ENCODE results near the gene THRA. TPM values are rescaled to one million over a fixed set of nuclear protein-coding genes. Genes with fewer than 3 reads are reported as not detected.

The THRA gene
- total and polyA plus RNA-seq, 5 donors from 2014 or later: 10.7 to 29.4 (median 15.2) TPM

DNA sequence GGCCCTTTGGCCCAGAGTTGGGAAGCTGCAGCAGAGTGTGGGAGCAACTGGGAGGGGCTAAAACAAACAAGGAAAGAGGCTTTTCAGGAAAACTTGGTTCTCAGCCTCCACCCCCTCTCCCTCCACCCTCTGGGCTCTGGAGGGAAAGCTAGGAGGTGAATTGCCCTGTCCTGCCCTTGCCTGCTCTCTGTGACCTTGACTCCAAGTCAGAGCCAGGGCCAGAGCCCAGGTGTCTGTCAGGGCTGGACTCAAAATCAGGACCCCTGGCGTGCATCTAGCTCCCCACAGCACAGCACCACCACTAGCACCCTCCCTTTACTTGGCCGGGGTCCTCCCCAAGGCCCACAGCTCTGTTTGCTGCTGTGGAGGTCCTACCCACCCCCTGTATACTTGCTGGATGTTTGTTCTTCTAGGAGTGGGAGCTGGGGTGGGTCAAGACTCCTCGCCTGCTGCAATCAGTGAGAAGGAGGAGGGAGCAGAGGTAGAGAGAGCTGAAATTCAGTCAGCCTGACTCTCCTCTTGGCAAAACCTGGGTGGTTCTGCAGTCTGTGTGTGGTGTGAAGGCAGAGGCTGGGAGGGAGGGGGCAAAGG, 40.4 kb downstream of the THRA start:
- H3K9me3 Mint-ChIP-seq: no peaks in the 10 kb centered on the region
- no peaks in the 10 kb centered on the region for H3K27me3 ChIP-seq (ENCODE audit: control insufficient read depth, insufficient read depth, low read length)
- peaks cover 10 to 94% (median 70%) of the 10 kb centered on the region in 4 donors for H3K4me1 Mint-ChIP-seq
- H3K27ac ChIP-seq (ENCODE audit: insufficient read depth, low read length, poor library complexity, severe bottlenecking): peak overlapping the region; percentile 55
- ATAC-seq (ENCODE audit: low read depth in 2 of 2) (no peak), DNase-seq (no peak)
- no peaks in the 10 kb centered on the region for H3K9me3 ChIP-seq (ENCODE audit: control insufficient read depth in 2 of 2, low read length in 2 of 2)
- H3K4me1 ChIP-seq (ENCODE audit: control insufficient read depth, insufficient read depth, low read length, poor library complexity, severe bottlenecking): peaks cover 93% of the 10 kb centered on the region
- H3K36me3 ChIP-seq (ENCODE audit: control insufficient read depth, insufficient read depth, low read length): no peaks in the 10 kb centered on the region
- H3K4me3 Mint-ChIP-seq: peak overlapping the region; percentile 58 to 89 (median 70)
- peak overlapping the region; percentile 96 to 99 (median 99) for H3K27ac Mint-ChIP-seq
- peak overlapping the region; percentile 43 for H3K4me3 ChIP-seq (ENCODE audit: low read depth, low read length)
- no peaks in the 10 kb centered on the region for H3K36me3 Mint-ChIP-seq
- peaks cover 2% of the 10 kb centered on the region for H3K27me3 Mint-ChIP-seq

DNA sequence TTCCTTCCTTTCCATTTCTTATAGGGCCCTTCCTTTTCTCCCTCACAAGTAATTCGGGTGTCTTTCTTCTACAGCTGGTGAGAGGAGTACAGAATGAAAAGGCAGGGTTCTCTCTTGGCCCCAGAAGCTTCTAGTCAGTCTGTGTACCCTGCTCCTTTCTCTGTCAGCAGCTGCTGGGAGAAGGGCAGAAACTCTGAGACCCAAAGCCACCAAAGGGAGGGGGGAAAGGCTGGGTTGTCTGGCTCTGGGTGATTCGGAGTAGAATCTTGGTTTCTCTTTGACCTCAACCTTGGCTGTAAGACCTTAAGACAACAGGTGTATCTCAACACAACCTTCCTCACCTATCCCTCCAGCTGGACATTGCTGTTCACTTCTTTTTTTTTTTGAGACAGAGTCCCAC, 40.9 kb downstream of the THRA start:
- DNase-seq (peak in 1 of 3 donors; percentile 27), ATAC-seq (ENCODE audit: low read depth in 2 of 2) (no peak)
- peak overlapping the region; percentile 58 to 89 (median 70) for H3K4me3 Mint-ChIP-seq
- no peaks in the 10 kb centered on the region for H3K36me3 Mint-ChIP-seq
- H3K27ac Mint-ChIP-seq: peak overlapping the region; percentile 96 to 99 (median 99)
- H3K27me3 ChIP-seq (ENCODE audit: control insufficient read depth, insufficient read depth, low read length): no peaks in the 10 kb centered on the region
- no peaks in the 10 kb centered on the region for H3K9me3 ChIP-seq (ENCODE audit: control insufficient read depth in 2 of 2, low read length in 2 of 2)
- H3K4me3 ChIP-seq (ENCODE audit: low read depth, low read length): peak overlapping the region; percentile 43
- peaks cover 93% of the 10 kb centered on the region for H3K4me1 ChIP-seq (ENCODE audit: control insufficient read depth, insufficient read depth, low read length, poor library complexity, severe bottlenecking)
- H3K4me1 Mint-ChIP-seq: peaks cover 10 to 94% (median 69%) of the 10 kb centered on the region in 4 donors
- no peaks in the 10 kb centered on the region for H3K36me3 ChIP-seq (ENCODE audit: control insufficient read depth, insufficient read depth, low read length)
- H3K27me3 Mint-ChIP-seq: peaks cover 6% of the 10 kb centered on the region
- H3K27ac ChIP-seq (ENCODE audit: insufficient read depth, low read length, poor library complexity, severe bottlenecking): peak overlapping the region; percentile 55
- H3K9me3 Mint-ChIP-seq: no peaks in the 10 kb centered on the region

DNA sequence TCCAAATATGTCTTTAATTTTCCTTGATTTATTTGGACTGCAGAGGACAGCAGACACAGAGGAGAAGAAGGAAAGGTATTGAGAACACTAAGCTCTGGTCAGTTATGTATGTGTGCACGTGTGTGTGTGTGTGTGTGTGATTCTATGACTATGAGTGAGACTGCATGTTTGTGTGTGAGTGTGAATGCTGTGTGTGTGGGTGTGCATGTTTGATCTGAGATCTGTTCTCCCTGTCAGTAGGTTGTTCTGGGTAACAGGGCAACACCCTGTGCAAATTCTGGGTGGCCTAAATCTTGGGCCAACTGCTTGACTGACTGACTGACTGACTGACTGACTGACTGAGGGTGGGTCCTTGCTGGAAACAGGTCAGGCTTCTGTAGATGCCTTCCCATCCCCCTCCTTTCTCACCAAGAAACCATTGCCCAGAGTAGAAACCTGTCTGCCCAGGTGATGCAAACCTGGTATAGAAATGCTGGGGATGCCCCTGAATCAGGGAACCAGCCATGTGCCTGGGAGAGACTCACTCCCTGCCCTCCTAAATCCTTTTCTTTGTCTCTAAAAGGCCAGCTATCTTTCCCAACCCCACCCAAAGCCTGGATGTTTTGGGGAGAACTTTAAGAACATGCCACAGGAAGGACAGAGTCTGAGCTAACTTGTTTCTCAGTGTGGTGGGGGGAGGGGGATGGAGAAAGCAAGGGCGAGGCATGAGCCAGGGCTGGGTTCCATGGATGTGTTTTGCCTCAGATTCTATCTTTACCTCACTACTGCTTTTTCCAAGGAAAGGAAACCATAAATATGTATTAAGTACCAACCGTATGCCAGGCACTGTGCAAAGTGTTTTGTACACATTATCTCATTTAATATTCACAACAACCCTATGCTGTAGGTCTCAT, 42.1 kb downstream of the THRA start:
- no peaks in the 10 kb centered on the region for H3K36me3 Mint-ChIP-seq
- Histone ChIP-seq H3K4me3 (ENCODE audit: low read depth, low read length) (peak overlapping the region; percentile 27), H3K27ac (ENCODE audit: insufficient read depth, low read length, poor library complexity, severe bottlenecking) (peak overlapping the region; percentile 55), H3K9me3 (ENCODE audit: control insufficient read depth in 2 of 2, low read length in 2 of 2) (no peaks in the 10 kb centered on the region), H3K36me3 (ENCODE audit: control insufficient read depth, insufficient read depth, low read length) (no peaks in the 10 kb centered on the region), H3K4me1 (ENCODE audit: control insufficient read depth, insufficient read depth, low read length, poor library complexity, severe bottlenecking) (peaks cover 94% of the 10 kb centered on the region), H3K27me3 (ENCODE audit: control insufficient read depth, insufficient read depth, low read length) (no peaks in the 10 kb centered on the region)
- H3K27ac Mint-ChIP-seq: peak overlapping the region; percentile 96 to 99 (median 99)
- peak in 1 of 3 donors; percentile 45 for DNase-seq
- H3K4me1 Mint-ChIP-seq: peaks cover 13 to 94% (median 72%) of the 10 kb centered on the region in 4 donors
- peaks cover 6% of the 10 kb centered on the region for H3K27me3 Mint-ChIP-seq
- H3K4me3 Mint-ChIP-seq: peak overlapping the region; percentile 32 to 89 (median 66)
- no peak for ATAC-seq (ENCODE audit: low read depth in 2 of 2)
- H3K9me3 Mint-ChIP-seq: no peaks in the 10 kb centered on the region

DNA sequence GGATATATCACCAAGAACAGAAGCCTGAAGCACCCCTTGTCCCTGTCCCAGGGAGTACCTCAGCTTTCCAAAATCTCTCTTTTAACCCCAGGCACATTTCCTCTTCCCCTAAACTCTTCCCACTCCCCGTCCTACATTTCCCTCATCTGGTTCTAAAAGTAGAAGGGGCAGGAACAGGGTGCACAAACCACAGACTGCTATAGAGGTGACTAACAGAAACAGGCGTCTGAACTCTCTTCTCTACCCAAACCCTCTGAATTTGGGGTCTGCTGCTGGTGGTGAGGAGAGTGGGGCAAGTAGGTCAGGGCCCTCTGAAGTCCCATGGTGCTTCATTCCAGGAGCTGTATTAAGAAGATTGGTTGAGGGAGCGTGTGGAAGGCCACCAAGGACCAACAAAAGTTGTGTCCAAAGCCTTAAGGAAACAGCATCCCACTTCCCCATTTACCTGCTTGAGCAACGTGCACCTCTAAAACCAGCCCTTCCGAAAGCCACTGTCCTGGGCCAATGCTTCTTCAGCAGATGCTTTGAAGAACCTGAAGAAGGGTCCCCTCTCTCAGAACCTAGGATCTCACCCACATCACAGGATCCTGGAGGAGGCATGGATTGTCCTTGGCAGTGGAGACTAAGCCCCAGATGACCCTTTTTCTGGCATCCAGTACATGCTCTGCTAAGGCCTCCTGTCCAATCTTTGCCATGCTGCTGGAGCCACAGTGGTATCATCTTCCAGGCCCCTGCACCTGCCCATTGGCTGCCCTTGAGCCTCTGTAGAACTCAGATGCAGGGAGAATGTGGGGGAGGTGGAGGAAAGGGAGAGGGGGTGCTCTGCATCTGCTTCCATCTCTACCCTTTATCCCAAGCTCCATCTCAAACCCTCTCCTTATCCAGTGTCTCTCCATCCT, 43.3 kb downstream of the THRA start:
- Mint-ChIP-seq H3K9me3 (no peaks in the 10 kb centered on the region), H3K36me3 (no peaks in the 10 kb centered on the region), H3K4me1 (peaks cover 18 to 96% (median 75%) of the 10 kb centered on the region in 4 donors), H3K27me3 (peaks cover 6% of the 10 kb centered on the region), H3K27ac (peak overlapping the region; percentile 96 to 99 (median 99)), H3K4me3 (peak overlapping the region; percentile 63 to 89 (median 70))
- Histone ChIP-seq H3K4me1 (ENCODE audit: control insufficient read depth, insufficient read depth, low read length, poor library complexity, severe bottlenecking) (peaks cover 94% of the 10 kb centered on the region), H3K27ac (ENCODE audit: insufficient read depth, low read length, poor library complexity, severe bottlenecking) (peak overlapping the region; percentile 96), H3K36me3 (ENCODE audit: control insufficient read depth, insufficient read depth, low read length) (no peaks in the 10 kb centered on the region), H3K27me3 (ENCODE audit: control insufficient read depth, insufficient read depth, low read length) (no peaks in the 10 kb centered on the region), H3K4me3 (ENCODE audit: low read depth, low read length) (peak overlapping the region; percentile 37), H3K9me3 (ENCODE audit: control insufficient read depth in 2 of 2, low read length in 2 of 2) (no peaks in the 10 kb centered on the region)
- DNase-seq: no peak
- no peak for ATAC-seq (ENCODE audit: low read depth in 2 of 2)

DNA sequence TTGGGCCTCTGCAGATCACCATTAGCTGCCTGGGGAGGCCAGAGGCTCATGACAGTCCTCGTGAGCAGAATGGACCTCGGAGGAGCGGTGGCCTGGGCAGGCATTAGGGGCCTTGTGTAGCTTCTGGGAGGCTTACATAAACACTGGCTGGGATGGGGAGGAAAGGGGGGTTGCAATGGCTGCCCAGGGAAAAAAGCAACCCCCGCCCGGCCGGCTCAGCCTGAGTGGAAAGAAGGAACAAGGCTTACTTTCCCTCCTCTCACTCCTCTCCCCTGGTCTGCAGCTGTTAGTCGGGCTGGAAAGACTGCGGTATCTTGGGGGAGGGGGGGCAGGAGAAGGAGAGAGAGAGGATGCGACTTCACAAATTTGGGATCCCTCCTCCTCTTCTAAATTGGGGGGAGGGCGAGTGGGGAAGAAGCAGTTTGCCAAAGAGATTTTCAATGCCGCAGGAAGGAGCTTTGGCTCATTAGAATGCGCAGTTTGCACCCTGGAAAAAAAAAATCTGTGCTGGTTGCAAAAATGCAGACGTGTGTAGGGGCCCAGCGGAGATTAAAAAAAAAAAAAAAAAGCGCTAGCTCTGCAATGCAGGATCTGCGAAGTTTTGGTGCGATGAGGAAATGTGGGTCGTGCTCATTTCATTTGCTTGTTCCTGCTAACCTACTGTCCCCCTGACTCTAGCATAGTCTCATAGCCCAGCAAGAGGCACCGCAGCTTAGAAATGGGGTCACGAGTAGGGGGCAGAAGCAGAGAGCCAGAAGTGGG, 44.2 kb downstream of the THRA start:
- Mint-ChIP-seq H3K9me3 (no peaks in the 10 kb centered on the region), H3K27me3 (peaks cover 6% of the 10 kb centered on the region), H3K4me3 (peak overlapping the region; percentile 66 to 89 (median 78)), H3K36me3 (no peaks in the 10 kb centered on the region), H3K4me1 (peaks cover 22 to 96% (median 78%) of the 10 kb centered on the region in 4 donors), H3K27ac (peak overlapping the region; percentile 99)
- Histone ChIP-seq H3K36me3 (ENCODE audit: control insufficient read depth, insufficient read depth, low read length) (no peaks in the 10 kb centered on the region), H3K4me3 (ENCODE audit: low read depth, low read length) (peak overlapping the region; percentile 44), H3K27ac (ENCODE audit: insufficient read depth, low read length, poor library complexity, severe bottlenecking) (peak overlapping the region; percentile 96), H3K4me1 (ENCODE audit: control insufficient read depth, insufficient read depth, low read length, poor library complexity, severe bottlenecking) (peaks cover 95% of the 10 kb centered on the region), H3K27me3 (ENCODE audit: control insufficient read depth, insufficient read depth, low read length) (no peaks in the 10 kb centered on the region), H3K9me3 (ENCODE audit: control insufficient read depth in 2 of 2, low read length in 2 of 2) (no peaks in the 10 kb centered on the region)
- ATAC-seq (ENCODE audit: low read depth in 2 of 2) (no peak), DNase-seq (peak in 2 of 3 donors; percentile 44 to 49)

DNA sequence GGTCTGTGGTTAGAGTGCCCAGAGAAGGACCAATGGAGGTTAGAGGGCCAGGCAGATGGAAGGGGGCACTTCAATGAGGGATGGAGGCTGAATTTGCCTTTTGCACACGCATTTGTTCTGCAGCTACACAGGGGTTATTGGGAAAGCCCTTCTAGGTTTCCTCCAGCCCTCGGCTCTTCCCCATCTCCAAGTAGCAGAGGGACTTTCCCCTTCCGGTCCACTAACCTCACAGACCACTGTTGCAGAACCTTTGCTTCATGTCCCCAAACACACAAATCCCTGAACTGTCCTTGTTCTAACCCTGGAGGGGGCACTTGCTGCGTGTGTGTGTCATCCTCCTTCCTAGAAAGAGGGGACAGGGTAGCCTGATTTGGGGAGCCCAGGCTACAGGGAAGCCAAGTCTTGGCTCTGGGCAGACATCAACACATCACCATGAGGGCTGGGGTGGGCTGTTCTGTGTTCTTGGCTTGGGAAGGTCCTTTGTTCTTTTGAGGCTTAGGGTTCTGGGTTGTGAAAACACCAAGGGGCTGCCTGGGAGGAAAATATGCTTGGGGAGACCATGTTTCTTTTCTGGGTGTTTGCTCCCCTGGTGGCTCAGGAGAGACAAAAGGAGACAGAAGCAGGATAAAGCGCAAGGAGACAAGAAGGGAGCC, 44.9 kb downstream of the THRA start:
- H3K27me3 Mint-ChIP-seq: peaks cover 6% of the 10 kb centered on the region
- H3K9me3 Mint-ChIP-seq: no peaks in the 10 kb centered on the region
- Histone ChIP-seq H3K9me3 (ENCODE audit: control insufficient read depth in 2 of 2, low read length in 2 of 2) (no peaks in the 10 kb centered on the region), H3K27me3 (ENCODE audit: control insufficient read depth, insufficient read depth, low read length) (no peaks in the 10 kb centered on the region), H3K36me3 (ENCODE audit: control insufficient read depth, insufficient read depth, low read length) (no peaks in the 10 kb centered on the region), H3K4me1 (ENCODE audit: control insufficient read depth, insufficient read depth, low read length, poor library complexity, severe bottlenecking) (peaks cover 100% of the 10 kb centered on the region), H3K27ac (ENCODE audit: insufficient read depth, low read length, poor library complexity, severe bottlenecking) (peak overlapping the region; percentile 96), H3K4me3 (ENCODE audit: low read depth, low read length) (peak overlapping the region; percentile 44)
- H3K4me3 Mint-ChIP-seq: peak overlapping the region; percentile 66 to 89 (median 80)
- ATAC-seq (ENCODE audit: low read depth in 2 of 2) (no peak), DNase-seq (peak in 2 of 3 donors; percentile 21 to 42)
- no peaks in the 10 kb centered on the region for H3K36me3 Mint-ChIP-seq
- peak overlapping the region; percentile 99 for H3K27ac Mint-ChIP-seq
- peaks cover 23 to 99% (median 84%) of the 10 kb centered on the region in 4 donors for H3K4me1 Mint-ChIP-seq

All from CD4-positive, CD25-positive, alpha-beta regulatory T cell (primary cell).